ENCODE measurements around the gene CRB3. TPM values are rescaled to one million over a fixed set of nuclear protein-coding genes. Genes with fewer than 3 reads are reported as not detected.

CRB3 gene
- total and polyA plus RNA-seq, 2 of the 13 experiments (the other 11 are each of a cell fraction or from before 2014, with no cell fraction given): 10.6 to 25.6 TPM

DNA sequence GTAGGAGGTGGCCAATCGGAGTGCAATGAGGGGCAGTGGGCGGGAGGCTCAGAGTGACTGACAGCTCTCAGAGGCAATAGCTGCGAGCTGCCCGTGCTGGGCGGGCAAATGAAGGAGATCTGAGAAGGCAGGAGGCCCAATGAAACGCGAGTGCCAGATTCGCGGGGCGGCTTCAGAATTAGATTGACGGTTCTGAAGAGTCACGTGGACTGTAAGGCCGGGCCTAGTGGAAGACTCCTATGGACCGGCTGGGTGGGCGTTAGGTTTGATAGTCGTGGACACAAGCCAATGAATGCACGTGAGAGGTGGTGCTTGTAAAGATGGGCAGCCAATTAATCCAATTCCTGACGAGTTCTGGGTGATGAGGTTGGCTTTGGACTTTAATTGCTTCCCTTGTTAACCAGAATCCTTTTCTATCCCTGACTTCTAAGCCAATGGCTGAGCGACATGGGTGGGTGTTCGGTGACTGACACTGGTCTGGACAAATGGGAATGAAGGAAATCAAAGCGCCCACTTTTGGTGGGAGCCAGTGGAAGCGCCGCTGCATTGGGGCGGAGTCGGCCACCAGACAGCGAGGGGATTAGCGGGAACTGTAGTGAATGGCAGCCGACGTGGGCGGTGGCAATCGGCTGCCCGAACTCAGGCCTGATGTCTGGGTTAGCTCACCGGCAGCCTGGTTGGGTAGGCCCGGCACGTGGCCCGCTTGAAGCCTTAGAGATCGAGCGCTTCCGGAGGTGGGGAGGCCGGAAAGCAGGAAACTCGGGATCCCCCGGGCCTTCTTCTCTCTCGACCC is 38.9 kb upstream of the CRB3 start (continued):
- TF ChIP-seq ZNF451 (CRISPR knock-in tag; IDR thresholded peaks at IDR 0.05) (no peak), SOX6 (IDR thresholded peaks at IDR 0.05) (no peak), SOX6 (CRISPR knock-in tag; IDR thresholded peaks at IDR 0.05) (no peak), ZFP36L1 (CRISPR knock-in tag; IDR thresholded peaks at IDR 0.05) (no peak), ZNF557 (CRISPR knock-in tag; IDR thresholded peaks at IDR 0.05) (0 out of 2 replicates have a peak, but pooled peaks have one; percentile 29), ZNF431 (CRISPR knock-in tag; IDR thresholded peaks at IDR 0.05; ENCODE audit: borderline replicate concordance, low read depth) (no peak), MBNL3 (CRISPR knock-in tag; conservative IDR thresholded peaks at IDR 0.05) (no peak), ZFP62 (CRISPR knock-in tag; IDR thresholded peaks at IDR 0.05) (no peak), ZNF264 (CRISPR knock-in tag; IDR thresholded peaks at IDR 0.05) (0 out of 2 replicates have a peak, but pooled peaks have one; percentile 32), ZNF768 (CRISPR knock-in tag; IDR thresholded peaks at IDR 0.05) (peak; percentile 67; the same call in 1 of the 2 replicates), MTF2 (CRISPR knock-in tag; IDR thresholded peaks at IDR 0.05; ENCODE audit: borderline replicate concordance) (no peak), SALL2 (CRISPR knock-in tag; IDR thresholded peaks at IDR 0.05) (0 out of 2 replicates have a peak, but pooled peaks have one; percentile 6), SMARCC2 (IDR thresholded peaks at IDR 0.05) (no peak), ZSCAN20 (CRISPR knock-in tag; IDR thresholded peaks at IDR 0.05; ENCODE audit: borderline replicate concordance) (no peak), MED13 (CRISPR knock-in tag; IDR thresholded peaks at IDR 0.05) (no peak; the same call in 1 of the 2 replicates)
- TF ChIP-seq, protein P1, sequence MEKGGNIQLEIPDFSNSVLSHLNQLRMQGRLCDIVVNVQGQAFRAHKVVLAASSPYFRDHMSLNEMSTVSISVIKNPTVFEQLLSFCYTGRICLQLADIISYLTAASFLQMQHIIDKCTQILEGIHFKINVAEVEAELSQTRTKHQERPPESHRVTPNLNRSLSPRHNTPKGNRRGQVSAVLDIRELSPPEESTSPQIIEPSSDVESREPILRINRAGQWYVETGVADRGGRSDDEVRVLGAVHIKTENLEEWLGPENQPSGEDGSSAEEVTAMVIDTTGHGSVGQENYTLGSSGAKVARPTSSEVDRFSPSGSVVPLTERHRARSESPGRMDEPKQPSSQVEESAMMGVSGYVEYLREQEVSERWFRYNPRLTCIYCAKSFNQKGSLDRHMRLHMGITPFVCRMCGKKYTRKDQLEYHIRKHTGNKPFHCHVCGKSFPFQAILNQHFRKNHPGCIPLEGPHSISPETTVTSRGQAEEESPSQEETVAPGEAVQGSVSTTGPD (CRISPR knock-in tag; IDR thresholded peaks at IDR 0.05): no peak
- TF ChIP-seq, protein P2, sequence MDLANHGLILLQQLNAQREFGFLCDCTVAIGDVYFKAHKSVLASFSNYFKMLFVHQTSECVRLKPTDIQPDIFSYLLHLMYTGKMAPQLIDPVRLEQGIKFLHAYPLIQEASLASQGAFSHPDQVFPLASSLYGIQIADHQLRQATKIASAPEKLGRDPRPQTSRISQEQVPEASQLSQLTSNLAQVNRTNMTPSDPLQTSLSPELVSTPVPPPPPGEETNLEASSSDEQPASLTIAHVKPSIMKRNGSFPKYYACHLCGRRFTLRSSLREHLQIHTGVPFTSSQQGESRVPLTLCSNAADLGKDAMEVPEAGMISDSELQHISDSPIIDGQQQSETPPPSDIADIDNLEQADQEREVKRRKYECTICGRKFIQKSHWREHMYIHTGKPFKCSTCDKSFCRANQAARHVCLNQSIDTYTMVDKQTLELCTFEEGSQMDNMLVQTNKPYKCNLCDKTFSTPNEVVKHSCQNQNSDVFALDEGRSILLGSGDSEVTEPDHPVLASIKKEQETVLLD (CRISPR knock-in tag; IDR thresholded peaks at IDR 0.05; ENCODE audit: low read depth): no peak
- TF ChIP-seq, protein P3, sequence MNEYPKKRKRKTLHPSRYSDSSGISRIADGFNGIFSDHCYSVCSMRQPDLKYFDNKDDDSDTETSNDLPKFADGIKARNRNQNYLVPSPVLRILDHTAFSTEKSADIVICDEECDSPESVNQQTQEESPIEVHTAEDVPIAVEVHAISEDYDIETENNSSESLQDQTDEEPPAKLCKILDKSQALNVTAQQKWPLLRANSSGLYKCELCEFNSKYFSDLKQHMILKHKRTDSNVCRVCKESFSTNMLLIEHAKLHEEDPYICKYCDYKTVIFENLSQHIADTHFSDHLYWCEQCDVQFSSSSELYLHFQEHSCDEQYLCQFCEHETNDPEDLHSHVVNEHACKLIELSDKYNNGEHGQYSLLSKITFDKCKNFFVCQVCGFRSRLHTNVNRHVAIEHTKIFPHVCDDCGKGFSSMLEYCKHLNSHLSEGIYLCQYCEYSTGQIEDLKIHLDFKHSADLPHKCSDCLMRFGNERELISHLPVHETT (CRISPR knock-in tag; conservative IDR thresholded peaks at IDR 0.05): no peak
- TF ChIP-seq, protein P4, sequence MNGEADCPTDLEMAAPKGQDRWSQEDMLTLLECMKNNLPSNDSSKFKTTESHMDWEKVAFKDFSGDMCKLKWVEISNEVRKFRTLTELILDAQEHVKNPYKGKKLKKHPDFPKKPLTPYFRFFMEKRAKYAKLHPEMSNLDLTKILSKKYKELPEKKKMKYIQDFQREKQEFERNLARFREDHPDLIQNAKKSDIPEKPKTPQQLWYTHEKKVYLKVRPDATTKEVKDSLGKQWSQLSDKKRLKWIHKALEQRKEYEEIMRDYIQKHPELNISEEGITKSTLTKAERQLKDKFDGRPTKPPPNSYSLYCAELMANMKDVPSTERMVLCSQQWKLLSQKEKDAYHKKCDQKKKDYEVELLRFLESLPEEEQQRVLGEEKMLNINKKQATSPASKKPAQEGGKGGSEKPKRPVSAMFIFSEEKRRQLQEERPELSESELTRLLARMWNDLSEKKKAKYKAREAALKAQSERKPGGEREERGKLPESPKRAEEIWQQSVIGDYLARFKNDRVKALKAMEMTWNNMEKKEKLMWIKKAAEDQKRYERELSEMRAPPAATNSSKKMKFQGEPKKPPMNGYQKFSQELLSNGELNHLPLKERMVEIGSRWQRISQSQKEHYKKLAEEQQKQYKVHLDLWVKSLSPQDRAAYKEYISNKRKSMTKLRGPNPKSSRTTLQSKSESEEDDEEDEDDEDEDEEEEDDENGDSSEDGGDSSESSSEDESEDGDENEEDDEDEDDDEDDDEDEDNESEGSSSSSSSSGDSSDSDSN (CRISPR knock-in tag; IDR thresholded peaks at IDR 0.05): peak; percentile 46
- TF ChIP-seq, protein P5, sequence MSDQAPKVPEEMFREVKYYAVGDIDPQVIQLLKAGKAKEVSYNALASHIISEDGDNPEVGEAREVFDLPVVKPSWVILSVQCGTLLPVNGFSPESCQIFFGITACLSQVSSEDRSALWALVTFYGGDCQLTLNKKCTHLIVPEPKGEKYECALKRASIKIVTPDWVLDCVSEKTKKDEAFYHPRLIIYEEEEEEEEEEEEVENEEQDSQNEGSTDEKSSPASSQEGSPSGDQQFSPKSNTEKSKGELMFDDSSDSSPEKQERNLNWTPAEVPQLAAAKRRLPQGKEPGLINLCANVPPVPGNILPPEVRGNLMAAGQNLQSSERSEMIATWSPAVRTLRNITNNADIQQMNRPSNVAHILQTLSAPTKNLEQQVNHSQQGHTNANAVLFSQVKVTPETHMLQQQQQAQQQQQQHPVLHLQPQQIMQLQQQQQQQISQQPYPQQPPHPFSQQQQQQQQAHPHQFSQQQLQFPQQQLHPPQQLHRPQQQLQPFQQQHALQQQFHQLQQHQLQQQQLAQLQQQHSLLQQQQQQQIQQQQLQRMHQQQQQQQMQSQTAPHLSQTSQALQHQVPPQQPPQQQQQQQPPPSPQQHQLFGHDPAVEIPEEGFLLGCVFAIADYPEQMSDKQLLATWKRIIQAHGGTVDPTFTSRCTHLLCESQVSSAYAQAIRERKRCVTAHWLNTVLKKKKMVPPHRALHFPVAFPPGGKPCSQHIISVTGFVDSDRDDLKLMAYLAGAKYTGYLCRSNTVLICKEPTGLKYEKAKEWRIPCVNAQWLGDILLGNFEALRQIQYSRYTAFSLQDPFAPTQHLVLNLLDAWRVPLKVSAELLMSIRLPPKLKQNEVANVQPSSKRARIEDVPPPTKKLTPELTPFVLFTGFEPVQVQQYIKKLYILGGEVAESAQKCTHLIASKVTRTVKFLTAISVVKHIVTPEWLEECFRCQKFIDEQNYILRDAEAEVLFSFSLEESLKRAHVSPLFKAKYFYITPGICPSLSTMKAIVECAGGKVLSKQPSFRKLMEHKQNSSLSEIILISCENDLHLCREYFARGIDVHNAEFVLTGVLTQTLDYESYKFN (CRISPR knock-in tag; conservative IDR thresholded peaks at IDR 0.05): peak; percentile 18; the same call in 1 of the 2 replicates

All from HepG2 (cell line).